ENCODE data around the gene FOXP4. TPM values are rescaled to one million over a fixed set of nuclear protein-coding genes. Genes with fewer than 3 reads are reported as not detected.

The FOXP4 gene
- total RNA-seq, 1 donor from 2014 or later, result 29.9 TPM

- Histone ChIP-seq H3K4me1 (peaks cover 7% of the 10 kb centered on the region), H3K27me3 (no peaks in the 10 kb centered on the region), H3K27ac (no peak overlapping the region), H3K4me3 (no peak overlapping the region), H3K36me3 (no peaks in the 10 kb centered on the region), H3K9me3 (no peaks in the 10 kb centered on the region)
- DNase-seq (no peak), ATAC-seq (no peak)
- TF ChIP-seq CTCF (IDR thresholded peaks at IDR 0.05), result no peak
- intact Hi-C loops (cut with DNase I), result no loop called here
Observed at GRCh38 chr6:41605649-41606048, 59.5 kb downstream of the FOXP4 start.

GRCh38 chr6:41607036-41607435 lies 60.9 kb downstream of the FOXP4 start:
- peaks cover 7% of the 10 kb centered on the region for H3K4me1 ChIP-seq
- no peaks in the 10 kb centered on the region for H3K27me3 ChIP-seq
- DNase-seq (no peak), ATAC-seq (no peak)
- H3K27ac ChIP-seq, result no peak overlapping the region
- intact Hi-C loops (cut with DNase I), result no loop called here
- no peak for TF ChIP-seq CTCF (IDR thresholded peaks at IDR 0.05)
- no peak overlapping the region for H3K4me3 ChIP-seq
- no peaks in the 10 kb centered on the region for H3K9me3 ChIP-seq
- H3K36me3 ChIP-seq, result no peaks in the 10 kb centered on the region

DNA sequence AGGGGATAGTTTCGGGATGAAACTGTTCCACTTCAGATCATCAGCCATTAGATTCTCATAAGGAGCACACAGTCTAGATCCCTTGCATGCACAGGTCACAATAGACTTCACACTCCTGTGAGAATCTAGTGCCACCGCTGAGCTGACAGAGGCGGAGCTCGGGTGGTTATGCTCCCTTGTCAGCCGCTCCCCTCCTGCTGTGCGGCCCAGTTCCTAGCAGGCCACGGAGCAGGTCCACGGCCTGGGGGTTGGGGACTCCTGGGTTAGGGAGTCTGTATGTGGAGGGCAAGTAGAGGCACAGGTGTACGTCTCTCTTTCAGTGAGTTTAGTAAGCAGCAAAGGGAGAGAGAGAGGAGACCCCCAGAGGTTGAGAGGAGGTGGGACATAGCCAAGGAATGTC lies 61.6 kb downstream of the FOXP4 start:
- H3K4me1 ChIP-seq, result peaks cover 7% of the 10 kb centered on the region
- DNase-seq, result no peak
- H3K27ac ChIP-seq, result no peak overlapping the region
- intact Hi-C loops (cut with DNase I), result no loop called here
- no peaks in the 10 kb centered on the region for H3K27me3 ChIP-seq
- no peak for ATAC-seq
- no peak for TF ChIP-seq CTCF (IDR thresholded peaks at IDR 0.05)
- H3K36me3 ChIP-seq, result no peaks in the 10 kb centered on the region
- no peaks in the 10 kb centered on the region for H3K9me3 ChIP-seq
- H3K4me3 ChIP-seq, result no peak overlapping the region

GRCh38 chr6:41608443-41609151 lies 62.4 kb downstream of the FOXP4 start:
- no peak overlapping the region for H3K27ac ChIP-seq
- H3K9me3 ChIP-seq, result no peaks in the 10 kb centered on the region
- intact Hi-C loops (cut with DNase I), result no loop called here
- H3K27me3 ChIP-seq, result no peaks in the 10 kb centered on the region
- no peak overlapping the region for H3K4me3 ChIP-seq
- TF ChIP-seq CTCF (IDR thresholded peaks at IDR 0.05), result no peak
- no peak for DNase-seq
- H3K36me3 ChIP-seq, result no peaks in the 10 kb centered on the region
- no peak for ATAC-seq
- H3K4me1 ChIP-seq, result no peaks in the 10 kb centered on the region

GRCh38 chr6:41614715-41615114 lies 68.5 kb downstream of the FOXP4 start:
- H3K4me1 ChIP-seq, result no peaks in the 10 kb centered on the region
- no peaks in the 10 kb centered on the region for H3K27me3 ChIP-seq
- no peaks in the 10 kb centered on the region for H3K9me3 ChIP-seq
- ATAC-seq (peak; percentile 61), DNase-seq (no peak)
- H3K4me3 ChIP-seq, result no peak overlapping the region
- no peak for TF ChIP-seq CTCF (IDR thresholded peaks at IDR 0.05)
- no peak overlapping the region for H3K27ac ChIP-seq
- no peaks in the 10 kb centered on the region for H3K36me3 ChIP-seq
- intact Hi-C loops (cut with DNase I), result no loop called here

GRCh38 chr6:41615311-41615710 lies 69.1 kb downstream of the FOXP4 start:
- H3K27ac ChIP-seq, result no peak overlapping the region
- H3K4me1 ChIP-seq, result no peaks in the 10 kb centered on the region
- H3K36me3 ChIP-seq, result no peaks in the 10 kb centered on the region
- DNase-seq (no peak), ATAC-seq (no peak)
- intact Hi-C loops (cut with DNase I), result no loop called here
- H3K27me3 ChIP-seq, result no peaks in the 10 kb centered on the region
- no peak overlapping the region for H3K4me3 ChIP-seq
- TF ChIP-seq CTCF (IDR thresholded peaks at IDR 0.05), result no peak
- no peaks in the 10 kb centered on the region for H3K9me3 ChIP-seq
